GM18517 (cell line): ENCODE measurements around the gene AQP1.

Experiments used
- ATAC-seq: cut with Tn5 transposase; IDR thresholded peaks from one replicate; pipeline ENCODE4 v1.9.1; 2021; ENCODE audit warnings: mild to moderate bottlenecking, moderate library complexity; ENCODE audit not compliant: unreplicated experiment

Gene AQP1

GRCh38 chr7:30911561-30911969, at the start of gene AQP1:
AQP1 (plus strand) TSS chr7:30911853; CDS start chr7:30911910, 57 bp downstream.
- no peak for ATAC-seq

GRCh38 chr7:30862995-30863705, 48.5 kb upstream of the AQP1 start:
- ATAC-seq = no peak

GRCh38 chr7:30863706-30864035, 48.0 kb upstream of the AQP1 start:
- ATAC-seq = no peak

GRCh38 chr7:30864101-30864500, 47.6 kb upstream of the AQP1 start:
- ATAC-seq = no peak

- no peak for ATAC-seq
Observed at GRCh38 chr7:30865076-30865475, 46.6 kb upstream of the AQP1 start.

- no peak for ATAC-seq
Observed at GRCh38 chr7:30865821-30866220, 45.8 kb upstream of the AQP1 start.

- ATAC-seq = no peak
Observed at GRCh38 chr7:30866939-30867338, 44.7 kb upstream of the AQP1 start.

GRCh38 chr7:30867483-30867882, 44.2 kb upstream of the AQP1 start:
- no peak for ATAC-seq

- ATAC-seq = no peak
Observed at GRCh38 chr7:30869794-30870611, 41.6 kb upstream of the AQP1 start.

- ATAC-seq = no peak
Observed at GRCh38 chr7:30870821-30871518, 40.7 kb upstream of the AQP1 start.

- no peak for ATAC-seq
Observed at GRCh38 chr7:30871655-30872054, 40.0 kb upstream of the AQP1 start.

- ATAC-seq = no peak
Observed at GRCh38 chr7:30873207-30873606, 38.4 kb upstream of the AQP1 start.

GRCh38 chr7:30873656-30874055, 38.0 kb upstream of the AQP1 start:
- no peak for ATAC-seq

- no peak for ATAC-seq
Observed at GRCh38 chr7:30874656-30875302, 36.9 kb upstream of the AQP1 start.

- no peak for ATAC-seq
Observed at GRCh38 chr7:30877015-30877769, 34.5 kb upstream of the AQP1 start.

- ATAC-seq = no peak
Observed at GRCh38 chr7:30877993-30878392, 33.7 kb upstream of the AQP1 start.

GRCh38 chr7:30879139-30880124, 32.2 kb upstream of the AQP1 start:
- no peak for ATAC-seq

- ATAC-seq = no peak
Observed at GRCh38 chr7:30880125-30880720, 31.4 kb upstream of the AQP1 start.

- ATAC-seq = no peak
Observed at GRCh38 chr7:30880941-30881340, 30.7 kb upstream of the AQP1 start.
